C4-2B (cell line): Measurements from ENCODE around the gene R3HCC1L.
"Not testable (repeated sequence)": the region's sequence is repeated elsewhere in the genome, so short reads cannot be mapped to it uniquely, and the experiment has no call there.

Source experiments
- H3K27ac ChIP-seq: fragments of 450-650 bp; 2 replicates; pipeline ENCODE4 v1.5.1; 2017
- CTCF ChIP-seq: fragments of 450-650 bp; conservative IDR thresholded peaks from 2 replicates; pipeline ENCODE4 v1.5.1; 2017; ENCODE audit warnings: mild to moderate bottlenecking
- ZFX ChIP-seq: fragments of 450-650 bp; IDR thresholded peaks from 2 replicates; pipeline ENCODE4 v1.6.1; 2017

Gene R3HCC1L

GRCh38 chr10:98186681-98187080 lies 52.2 kb downstream of the R3HCC1L start:
- no peak for TF ChIP-seq ZFX
- TF ChIP-seq CTCF = no peak
- no peak overlapping the region for H3K27ac ChIP-seq

DNA sequence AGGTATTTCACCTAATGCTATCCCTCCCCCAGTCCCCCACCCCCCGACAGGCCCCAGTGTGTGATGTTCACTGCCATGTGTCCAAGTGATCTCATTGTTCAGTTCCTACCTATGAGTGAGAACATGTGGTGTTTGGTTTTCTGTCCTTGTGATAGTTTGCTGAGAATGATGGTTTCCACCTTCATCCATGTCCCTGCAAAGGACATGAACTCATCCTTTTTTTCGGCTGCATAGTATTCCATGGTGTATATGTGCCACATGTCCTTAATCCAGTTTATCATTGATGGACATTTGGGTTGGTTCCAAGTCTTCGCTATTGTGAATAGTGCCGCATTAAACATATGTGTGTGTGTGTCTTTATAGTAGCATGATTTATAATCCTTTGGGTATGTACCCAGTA lies 56.3 kb downstream of the R3HCC1L start:
- H3K27ac ChIP-seq = not testable (repeated sequence)

DNA sequence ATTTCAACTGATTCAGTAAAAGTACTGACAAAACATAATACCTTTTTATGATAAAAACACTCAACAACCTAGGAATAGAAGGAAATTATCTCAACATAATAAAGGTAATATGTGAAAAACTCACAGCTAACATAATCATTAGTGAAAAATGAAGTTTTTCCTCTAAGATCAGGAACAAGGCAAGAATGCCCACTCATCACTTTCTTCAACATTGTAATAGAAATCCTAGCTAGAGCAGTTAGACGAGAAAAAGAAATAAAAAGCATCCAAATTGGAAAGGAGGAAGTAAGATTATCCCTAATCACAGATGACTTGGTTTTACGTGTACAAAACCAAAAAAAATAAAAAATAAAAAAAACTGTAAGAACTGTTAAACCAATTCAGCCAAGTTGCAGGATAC lies 58.6 kb downstream of the R3HCC1L start:
- TF ChIP-seq CTCF = no peak
- no peak for TF ChIP-seq ZFX
- H3K27ac ChIP-seq = no peak overlapping the region

GRCh38 chr10:98194633-98195032 lies 60.2 kb downstream of the R3HCC1L start:
- H3K27ac ChIP-seq = no peak overlapping the region
- no peak for TF ChIP-seq ZFX
- no peak for TF ChIP-seq CTCF

DNA sequence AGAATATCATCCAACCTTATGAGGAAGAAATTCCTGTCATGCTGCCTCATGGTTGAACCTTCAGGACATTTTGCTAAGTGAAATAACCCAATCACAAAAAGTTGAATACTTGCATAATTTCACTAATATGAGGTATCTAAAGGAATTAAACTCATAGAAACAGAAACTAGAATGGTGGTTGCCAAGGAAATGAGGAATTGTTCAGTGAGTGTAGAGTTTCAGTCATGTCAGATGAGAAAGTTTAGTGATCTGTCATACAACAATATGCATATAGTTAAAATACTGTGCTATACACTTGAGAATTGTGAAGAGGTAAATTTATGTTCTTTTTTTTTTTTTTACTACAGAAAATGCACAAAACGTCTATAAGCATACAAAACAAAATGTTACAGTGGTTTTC lies 60.7 kb downstream of the R3HCC1L start:
- TF ChIP-seq ZFX (no peak), CTCF (no peak)
- no peak overlapping the region for H3K27ac ChIP-seq

GRCh38 chr10:98196985-98197384 lies 62.5 kb downstream of the R3HCC1L start:
- no peak overlapping the region for H3K27ac ChIP-seq
- TF ChIP-seq CTCF (no peak), ZFX (no peak)

- no peak overlapping the region for H3K27ac ChIP-seq
- TF ChIP-seq ZFX (no peak), CTCF (no peak)
Measured at GRCh38 chr10:98201760-98202159, 67.3 kb downstream of the R3HCC1L start.

GRCh38 chr10:98202378-98202777 lies 67.9 kb downstream of the R3HCC1L start:
- no peak for TF ChIP-seq ZFX
- TF ChIP-seq CTCF = no peak

More at GRCh38 chr10:98202378-98202777, 67.9 kb downstream of the R3HCC1L start:
- no peak overlapping the region for H3K27ac ChIP-seq
